GM21786 (cell line): ENCODE results near the gene NRCAM.
"Not testable (repeated sequence)": the region's sequence is repeated elsewhere in the genome, so short reads cannot be mapped to it uniquely, and the experiment has no call there.

Experiments
- ATAC-seq: cut with Tn5 transposase; IDR thresholded peaks from one replicate; pipeline ENCODE4 v1.9.1; 2021; ENCODE audit not compliant: unreplicated experiment

NRCAM gene

DNA sequence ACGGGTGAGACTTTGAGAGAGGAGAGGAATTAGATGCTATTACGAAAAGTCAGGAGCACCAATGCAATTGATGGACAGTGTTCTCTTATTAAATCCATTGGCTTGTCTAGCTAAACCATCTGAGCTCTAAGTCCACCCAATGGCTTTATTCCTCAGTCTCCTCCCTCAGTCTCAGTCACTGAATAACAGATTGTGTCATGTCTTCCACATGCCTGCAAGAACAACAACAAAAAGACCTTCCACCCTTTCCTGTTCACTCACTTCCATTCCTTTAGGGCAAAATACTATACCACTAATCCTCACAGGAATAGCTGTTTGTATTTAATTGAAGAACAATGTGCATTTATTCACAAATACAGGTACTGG lies 171.2 kb downstream of the NRCAM start:
- no peak for ATAC-seq

DNA sequence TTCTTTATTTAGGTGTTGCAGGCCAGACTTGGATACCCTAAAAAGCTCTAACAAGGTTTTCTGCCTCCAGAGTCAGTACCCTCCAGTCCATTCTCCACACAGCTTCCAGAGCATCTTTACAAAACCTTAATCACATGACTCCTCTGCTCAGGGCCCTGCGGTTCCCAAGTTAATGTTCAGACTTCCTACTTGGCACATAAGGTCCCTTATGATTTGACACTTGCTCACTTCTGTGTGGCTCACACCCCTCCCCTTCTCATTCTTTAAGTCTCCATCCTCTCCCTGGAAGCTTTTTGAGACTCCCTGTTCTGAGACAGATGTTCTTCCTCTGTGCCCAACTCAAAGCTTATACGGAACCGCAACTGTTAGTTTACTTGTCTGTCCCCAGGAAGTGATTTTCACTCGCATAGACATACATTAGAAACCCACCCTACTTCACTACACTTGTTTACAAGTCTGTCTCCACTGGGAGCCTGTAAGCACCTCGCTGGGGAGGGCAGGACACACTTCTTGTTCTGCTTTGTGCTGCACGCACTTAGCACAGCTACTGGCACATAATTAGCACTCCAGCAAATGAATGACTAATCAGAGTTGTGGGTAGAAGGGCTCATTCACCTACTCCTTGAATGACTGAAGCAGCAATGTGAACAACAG lies 171.8 kb downstream of the NRCAM start:
- peak; percentile 44 for ATAC-seq

DNA sequence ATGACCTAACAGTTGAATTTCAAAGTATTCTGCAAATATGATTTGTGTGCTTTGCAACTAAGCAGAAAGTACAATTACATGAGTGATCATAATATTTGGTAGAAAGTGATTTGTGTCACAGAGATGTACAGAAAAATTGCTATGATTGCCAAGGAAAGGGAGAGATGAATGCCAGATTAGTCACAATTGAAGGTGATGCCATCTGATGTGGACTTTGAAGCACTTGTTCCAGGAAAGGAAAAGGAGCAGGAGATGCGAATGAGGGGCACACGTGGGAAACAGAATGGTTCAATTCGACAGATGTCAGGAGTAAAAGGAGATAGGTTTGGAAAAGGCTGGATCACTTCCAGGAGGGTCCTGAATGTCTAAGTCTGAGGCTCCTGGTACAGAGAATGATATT lies 173.0 kb downstream of the NRCAM start:
- ATAC-seq: no peak

DNA sequence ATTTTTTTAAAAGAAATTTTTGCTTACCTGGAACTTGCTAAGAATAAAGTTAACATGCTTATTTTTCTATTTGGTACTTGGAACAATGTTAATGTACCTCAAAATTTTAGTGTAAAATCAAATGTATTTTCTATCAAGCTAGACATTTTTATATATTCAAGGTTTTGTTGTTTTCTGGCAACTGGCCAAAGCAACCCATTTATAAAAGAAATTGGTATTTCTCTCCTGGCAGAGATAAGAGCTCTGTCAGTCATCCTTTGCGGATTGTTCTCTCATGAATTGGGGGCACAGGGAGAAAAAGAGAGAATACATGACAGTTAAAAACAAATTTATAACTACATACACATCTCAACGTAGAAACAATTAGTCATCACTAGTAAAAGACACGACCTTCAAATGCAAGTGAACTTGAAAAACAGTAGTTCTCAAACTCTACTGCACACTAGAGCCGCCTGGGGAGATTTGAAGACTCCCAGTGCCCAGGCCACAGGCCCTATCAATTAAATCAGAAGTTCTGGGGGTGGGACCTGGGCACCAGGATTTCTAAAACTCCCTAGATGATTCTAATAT lies 173.7 kb downstream of the NRCAM start:
- ATAC-seq: no peak

DNA sequence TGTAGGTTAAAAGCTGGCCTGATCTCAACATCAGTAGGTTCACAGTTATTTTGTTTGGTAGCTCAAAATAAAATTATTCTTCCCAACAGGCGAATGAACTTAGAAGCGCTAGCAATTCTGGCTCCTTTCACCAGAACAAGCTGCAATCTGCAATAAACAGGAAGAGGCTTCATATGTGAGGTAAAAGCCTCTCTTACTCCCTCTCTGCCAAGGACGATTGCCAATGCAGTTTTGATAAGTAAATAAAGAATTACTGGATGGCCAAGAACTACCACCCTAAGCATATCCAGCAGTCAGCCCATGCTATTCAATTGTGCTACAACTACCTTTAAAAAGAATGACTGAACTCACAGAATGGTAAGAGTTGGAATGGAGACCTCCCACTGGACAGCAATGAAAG lies 176.1 kb downstream of the NRCAM start:
- no peak for ATAC-seq

DNA sequence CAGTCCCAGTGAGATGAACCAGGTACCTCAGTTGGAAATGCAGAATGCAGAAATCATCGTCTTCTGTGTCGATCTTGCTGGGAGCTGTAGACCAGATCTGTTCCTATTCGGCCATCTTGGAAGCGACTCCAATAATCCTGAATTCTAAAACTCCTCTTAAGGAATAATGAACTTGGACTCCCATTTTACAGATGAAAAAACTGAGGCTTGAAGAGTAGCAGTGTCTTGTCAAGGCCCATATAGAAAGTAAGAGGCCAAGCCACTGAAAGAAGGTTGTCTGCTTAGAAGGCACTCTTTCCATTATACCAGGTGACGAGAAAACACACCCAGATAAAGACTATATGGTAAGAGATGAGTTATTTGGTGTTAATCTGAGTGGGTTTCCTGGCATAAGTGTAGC lies 177.5 kb downstream of the NRCAM start:
- no peak for ATAC-seq

DNA sequence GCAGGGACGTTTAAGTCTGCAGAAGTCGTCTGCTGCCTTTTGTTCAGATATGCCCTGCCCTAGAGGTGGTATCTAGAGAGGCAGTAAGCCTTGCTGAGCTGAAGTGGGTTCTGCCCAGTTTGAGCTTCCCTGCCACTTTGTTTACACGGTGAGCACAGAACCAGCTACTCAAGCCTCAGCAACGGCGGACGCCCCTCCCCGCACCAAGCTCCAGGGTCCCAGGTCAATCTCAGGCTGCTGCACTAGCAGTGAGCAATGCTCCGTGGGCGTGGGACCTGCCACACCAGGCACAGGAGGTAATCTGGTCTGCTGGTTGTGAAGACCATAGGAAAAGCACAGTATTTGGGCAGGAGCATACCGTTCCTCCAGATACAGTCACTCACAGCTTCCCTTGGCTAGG lies 178.0 kb downstream of the NRCAM start:
- ATAC-seq: no peak

DNA sequence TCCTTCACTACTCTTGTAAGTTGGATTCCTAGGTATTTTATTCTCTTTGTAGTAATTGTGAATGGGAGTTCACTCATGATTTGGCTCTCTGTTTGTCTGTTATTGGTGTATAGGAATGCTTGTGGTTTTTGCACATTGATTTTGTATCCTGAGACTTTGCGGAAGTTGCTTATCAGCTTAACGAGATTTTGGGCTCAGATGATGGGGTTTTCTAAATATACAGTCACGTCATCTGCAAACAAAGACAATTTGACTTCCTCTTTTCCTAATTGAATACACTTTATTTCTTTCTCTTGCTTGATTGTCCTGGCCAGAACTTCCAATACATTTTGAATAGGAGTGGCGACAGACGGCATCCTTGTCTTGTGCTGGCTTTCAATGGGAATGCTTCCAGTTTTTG lies 181.8 kb downstream of the NRCAM start:
- not testable (repeated sequence) for ATAC-seq

DNA sequence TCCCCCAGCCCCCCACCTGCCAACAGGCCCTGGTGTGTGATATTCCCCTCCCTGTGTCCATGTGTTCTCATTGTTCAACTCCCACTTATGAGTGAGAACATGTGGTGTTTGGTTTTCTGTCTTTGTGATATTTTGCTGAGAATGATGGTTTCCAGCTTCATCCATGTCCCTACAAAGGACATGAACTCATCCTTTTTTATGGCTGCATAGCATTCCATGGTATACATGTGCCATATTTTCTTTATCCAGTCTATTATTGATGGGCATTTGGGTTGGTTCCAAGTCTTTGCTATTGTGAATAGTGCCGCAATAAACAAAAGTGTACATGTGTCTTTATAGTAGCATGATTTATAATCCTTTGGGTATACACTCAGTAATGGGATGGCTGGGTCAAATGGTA lies 183.3 kb downstream of the NRCAM start:
- not testable (repeated sequence) for ATAC-seq

DNA sequence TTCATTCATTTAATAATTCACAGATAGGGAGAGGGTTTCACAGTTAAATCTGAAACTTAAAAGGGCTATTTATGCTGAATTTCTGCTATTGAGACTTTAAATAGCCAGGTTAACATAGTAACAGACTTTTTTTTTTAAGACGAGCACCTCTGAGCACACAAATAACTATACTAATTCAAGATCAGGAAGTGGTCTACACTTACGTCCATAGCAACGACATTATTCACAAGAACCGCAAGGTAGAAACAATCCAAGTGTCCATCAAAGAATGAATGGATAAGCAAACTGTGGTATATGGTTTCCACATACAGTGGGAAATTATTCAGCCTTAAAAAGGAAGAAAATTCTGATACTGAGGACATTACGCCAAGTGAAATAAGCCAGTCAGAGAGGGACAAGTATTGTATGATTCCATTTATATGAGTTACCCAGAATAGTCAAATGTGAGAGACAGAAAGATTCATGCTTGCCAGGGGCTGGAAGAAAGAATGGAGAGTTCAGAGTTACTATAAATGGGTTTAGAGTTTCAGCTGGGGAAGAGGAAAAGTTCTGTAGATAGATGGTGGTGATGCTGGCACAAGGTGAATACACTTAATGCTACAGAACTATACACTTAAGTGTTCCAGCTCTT lies 185.7 kb downstream of the NRCAM start:
- no peak for ATAC-seq

DNA sequence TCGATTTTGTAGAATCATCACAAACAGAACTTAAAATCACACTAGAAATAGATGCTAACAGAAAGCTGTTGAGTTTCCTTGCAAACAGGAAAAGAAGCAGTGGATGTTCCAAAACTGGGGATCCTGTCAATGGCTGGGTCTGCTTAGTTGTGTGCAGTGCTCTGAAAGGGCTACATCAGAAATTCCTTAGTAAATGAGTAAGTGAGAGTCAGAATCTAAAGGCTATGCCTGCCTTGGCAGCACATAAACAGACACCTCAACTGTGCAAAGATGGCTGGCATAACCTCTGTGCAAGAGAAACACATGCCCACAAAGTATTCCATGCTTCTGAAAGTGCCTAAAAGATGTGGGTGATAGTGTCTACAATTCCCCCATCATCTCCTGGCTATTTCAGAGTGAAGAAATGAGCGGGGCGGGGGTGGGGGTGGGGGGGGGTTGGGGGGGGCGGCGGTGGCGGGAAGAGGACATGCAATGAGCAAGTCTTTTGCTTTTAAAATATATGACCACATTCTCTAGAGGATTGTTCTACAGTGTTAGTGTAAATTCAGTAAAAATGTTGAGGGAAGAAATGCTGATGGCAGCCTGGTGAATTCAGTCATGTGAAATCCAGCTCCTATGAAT lies 187.9 kb downstream of the NRCAM start:
- ATAC-seq: no peak

DNA sequence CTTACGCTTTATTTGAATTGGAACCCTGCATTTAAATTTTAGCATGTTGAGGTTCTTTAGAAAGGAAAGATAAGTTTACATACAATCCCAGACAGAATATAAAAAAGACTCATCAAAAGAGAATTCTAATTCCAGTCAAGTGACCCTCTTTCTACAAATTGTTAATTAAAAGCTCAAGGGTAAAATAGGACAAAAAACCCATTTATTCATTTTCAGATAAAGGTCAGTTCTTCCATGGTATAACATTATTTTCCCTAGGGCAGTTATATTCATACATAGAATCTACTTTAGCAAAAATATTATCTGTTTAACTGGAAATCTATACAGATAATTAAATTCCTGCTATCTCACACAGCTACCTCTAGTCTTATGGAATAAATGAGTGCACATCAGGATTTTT lies 188.6 kb downstream of the NRCAM start:
- ATAC-seq: no peak

DNA sequence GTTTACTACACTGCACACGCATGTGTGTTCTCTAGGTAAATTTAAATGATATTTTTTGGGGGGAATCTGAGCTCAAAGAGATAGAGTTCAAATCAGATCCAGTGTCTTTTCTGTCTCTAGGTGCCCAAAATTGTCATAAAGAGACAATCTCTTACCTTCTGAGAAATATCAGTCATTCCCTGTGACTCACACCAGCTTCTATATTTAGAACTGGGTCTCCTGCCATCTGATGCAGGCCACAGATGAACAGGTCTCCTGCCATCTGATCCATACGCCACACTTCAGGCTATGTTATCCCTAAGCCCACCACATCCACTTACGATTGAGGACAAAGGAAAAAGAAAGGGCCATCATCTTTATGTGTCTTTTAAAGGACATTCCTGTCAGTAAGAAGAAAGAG lies 189.7 kb downstream of the NRCAM start:
- ATAC-seq: no peak

DNA sequence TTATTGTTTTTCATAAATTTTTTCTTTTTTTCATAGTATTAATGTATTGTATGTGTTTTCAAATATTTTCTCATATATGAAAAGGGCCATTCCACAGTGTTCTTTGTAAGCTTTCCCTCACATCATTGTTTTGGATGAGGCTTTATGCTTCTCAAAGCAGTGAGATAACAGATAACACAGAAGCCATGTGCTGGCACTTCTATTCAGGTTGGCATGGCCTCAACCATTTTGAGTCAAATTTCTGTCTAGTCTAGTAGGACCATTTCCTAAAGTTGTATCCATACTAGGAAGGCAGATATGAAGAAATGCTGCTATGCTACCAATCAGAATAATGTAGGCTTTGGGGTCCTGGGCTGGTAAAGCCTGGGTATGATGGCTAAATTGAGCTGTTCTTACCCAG lies 190.2 kb downstream of the NRCAM start:
- ATAC-seq: no peak

DNA sequence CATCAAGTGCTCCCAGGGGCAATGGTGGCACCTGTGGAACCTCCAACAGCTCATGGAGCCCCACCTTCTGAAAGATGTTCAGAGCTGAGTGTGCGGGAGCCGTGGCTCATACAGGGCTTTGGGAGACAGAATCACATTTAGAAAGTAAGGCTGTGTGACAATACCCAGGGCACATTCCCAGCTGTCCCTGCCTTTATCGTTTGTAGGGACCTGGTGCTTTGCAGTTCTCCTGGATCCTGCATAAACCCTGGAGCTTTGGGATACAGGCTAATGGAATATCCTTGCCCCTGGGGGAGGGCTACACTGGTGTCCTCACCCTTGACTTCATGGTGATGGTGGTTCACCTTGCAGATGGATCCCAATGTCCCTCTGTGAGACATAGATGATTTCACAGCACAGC lies 191.2 kb downstream of the NRCAM start:
- ATAC-seq: no peak

DNA sequence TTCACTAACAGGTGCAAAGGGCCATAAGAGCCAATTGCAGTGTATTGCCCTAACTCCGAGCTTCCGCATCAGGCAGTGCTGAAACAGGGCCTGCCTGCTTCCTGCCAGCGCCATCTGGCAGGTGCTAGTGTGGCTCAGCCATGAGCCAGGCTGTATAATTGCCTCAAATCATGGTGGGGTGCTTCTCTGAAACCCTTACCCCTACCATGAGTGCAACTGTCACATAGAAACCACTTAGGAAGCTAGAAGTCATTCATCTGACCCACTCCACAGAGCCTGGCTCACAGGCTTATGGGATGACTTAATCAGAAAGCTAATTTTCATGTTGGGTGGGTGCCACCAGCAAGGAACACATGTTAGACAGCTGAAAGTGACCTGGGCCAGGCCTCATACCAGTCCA lies 192.8 kb downstream of the NRCAM start:
- ATAC-seq: no peak

DNA sequence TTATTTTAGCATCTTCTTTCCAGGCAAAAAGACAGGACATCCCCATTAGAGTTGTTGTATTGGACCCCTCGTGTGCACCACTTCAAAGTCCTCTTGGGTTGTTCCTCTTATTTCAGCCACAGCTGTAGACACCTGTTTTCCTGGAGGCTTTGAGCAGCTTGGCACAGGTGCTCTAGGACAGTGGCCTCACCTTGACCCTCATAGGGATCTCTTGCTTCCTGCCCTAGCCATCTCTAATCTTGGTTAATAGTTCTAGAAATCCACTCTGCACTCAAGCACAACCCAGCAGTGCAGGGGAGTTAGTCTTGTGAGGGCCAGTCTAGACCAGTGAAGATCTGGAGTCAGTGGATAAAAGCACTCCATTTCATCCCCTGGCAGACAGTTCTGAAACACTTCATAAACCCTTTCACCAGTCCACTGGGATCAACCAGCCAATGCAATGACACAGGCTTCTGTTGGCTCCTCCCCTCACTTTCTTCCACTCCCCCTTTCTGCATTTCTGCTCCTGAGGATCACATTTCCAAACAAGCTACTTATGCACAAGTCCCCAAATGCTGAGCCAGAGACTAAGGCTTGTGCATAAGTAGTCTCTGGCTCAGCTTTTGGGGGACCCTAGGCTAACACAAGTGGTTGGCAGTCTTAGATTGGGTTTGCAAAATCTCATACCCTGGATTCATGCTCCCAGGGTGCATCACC lies 194.5 kb downstream of the NRCAM start:
- no peak for ATAC-seq

DNA sequence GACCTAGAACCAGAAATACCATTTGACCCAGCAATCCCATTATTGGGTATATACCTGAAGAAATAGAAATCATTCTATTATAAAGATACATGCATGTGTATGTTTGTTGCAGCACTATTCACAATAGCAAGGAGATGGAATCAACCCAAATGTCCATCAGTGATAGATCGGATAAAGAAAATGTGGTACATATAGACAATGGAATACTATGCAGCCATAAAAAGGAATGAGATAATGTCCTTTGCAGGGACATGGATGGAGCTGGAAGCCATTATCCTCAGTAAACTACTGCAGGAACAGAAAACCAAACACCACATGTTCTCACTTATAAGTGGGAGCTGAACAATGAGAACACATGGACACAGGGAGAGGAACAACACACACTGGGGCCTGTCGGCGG lies 196.8 kb downstream of the NRCAM start:
- not testable (repeated sequence) for ATAC-seq

DNA sequence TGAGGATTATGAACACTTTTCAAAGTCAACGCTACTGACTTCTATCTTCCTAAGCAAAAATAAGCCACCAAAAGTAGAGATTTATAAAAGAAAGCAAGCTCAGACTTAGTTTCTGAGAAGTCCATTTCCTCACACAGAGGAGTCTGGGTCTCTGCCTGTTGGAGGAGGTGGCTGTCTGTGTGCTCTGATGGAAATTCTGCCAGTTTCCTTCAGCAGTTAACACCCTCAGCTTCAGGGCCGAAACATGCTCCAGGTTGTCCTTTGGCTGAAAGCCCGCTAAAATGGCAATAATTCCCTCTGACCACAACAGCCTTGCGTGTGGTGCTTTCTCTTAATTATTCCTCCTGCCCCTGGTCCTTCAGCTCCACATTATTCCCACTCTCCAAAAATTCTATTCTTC lies 198.3 kb downstream of the NRCAM start:
- no peak for ATAC-seq

DNA sequence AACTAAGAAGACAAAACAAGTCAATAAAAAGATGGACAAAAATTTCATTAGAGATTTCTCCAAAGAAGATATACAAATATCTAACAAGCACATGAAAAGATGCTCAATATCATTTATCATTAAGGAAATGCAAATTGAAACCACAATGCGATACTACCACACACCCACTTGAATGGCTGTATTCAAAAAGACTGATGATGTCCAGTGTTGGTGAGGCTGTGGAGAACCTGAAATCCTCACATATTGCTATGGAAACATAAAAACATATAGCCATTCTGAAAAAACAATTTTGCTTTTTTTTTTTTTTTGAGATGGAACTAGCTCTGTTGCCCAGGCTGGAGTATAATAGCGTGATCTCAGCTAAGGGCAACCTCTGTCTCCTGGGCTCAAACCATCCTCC lies 202.0 kb downstream of the NRCAM start:
- no peak for ATAC-seq

DNA sequence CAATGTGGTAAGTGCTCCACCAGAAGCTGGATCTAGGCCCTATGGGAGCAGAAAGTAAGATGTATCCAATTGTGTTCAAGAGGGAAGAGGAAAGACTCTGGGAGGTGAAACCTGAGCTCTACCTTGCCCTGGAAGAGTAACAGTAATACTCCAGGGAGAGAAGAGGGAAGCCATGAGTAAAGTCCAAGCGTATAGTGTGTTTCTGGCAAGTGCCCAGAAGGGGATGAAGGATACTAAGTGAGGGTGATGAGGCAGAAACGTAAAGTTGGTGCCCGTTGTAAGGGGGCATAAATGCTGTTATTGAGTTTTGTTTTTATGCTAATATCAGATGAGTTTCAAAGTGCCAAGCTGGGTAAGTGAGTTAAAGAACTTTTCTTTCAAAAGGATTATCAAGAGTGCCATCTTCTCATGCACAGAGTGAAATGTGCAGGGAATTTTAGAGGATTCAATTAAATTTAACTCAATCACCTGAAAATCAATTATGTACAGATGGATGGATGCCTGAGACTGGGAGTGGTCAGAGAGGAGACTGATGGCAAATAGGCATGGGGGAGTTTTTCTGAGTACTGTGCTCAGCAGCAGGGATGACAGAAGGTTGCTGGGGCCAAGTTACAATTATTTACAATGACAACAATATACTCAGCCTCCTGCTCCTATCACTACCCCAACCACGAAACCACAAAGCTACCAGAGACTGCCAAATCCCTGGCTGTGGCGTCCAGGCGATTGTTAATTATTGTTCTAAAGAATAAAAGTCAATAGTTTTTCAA lies 202.8 kb downstream of the NRCAM start:
- ATAC-seq: no peak
